Endothelial cell of umbilical vein (primary cell): Measurements from ENCODE around the gene BCL2L13. TPM values are rescaled to one million over a fixed set of nuclear protein-coding genes. Genes with fewer than 3 reads are reported as not detected.

Experiments used
- BruUV-seq: library from RNA; stranded (reverse); fragments of 400-500 nt; replicated peaks from 2 replicates; lab custom pipeline; 2021; lab: Mats Ljungman, UMichigan
- CTCF ChIA-PET: fragments of 300-600, 350-600 bp; sonication (Branson Sonifier 250); formaldehyde crosslinking; loops from one replicate; lab custom pipeline; 2021; ENCODE audit warnings: antibody characterized with exemption, inconsistent platforms; lab: Charles Lee
- POLR2A ChIA-PET: fragments of 300-600, 350-600 bp; sonication (Branson Sonifier 250); formaldehyde crosslinking; loops from one replicate; lab custom pipeline; 2021; ENCODE audit warnings: antibody characterized with exemption, inconsistent platforms; lab: Charles Lee
- DNase-seq: peaks from one replicate; pipeline ENCODE4 v3.0.0-alpha.2; 2011; ENCODE audit warnings: low read depth, low spot score
- FAIRE-seq: peaks from 2 replicates; lab custom pipeline; 2011; peaks lifted over from hg19 to GRCh38; lab: Jason Lieb, UNC
- H2AFZ ChIP-seq: 2 replicates; pipeline ENCODE4 v1.6.0; 2012; ENCODE audit warnings: low read depth, low read length, control low read depth, inconsistent platforms
- H3K27ac ChIP-seq: 2 replicates; pipeline ENCODE4 v1.5.1; 2011; ENCODE audit warnings: low read depth, mild to moderate bottlenecking, control low read depth, low read length, moderate library complexity; ENCODE audit not compliant: insufficient read depth
- H3K27me3 ChIP-seq, 2 experiments: 2 replicates each; pipeline versions ENCODE4 v1.6.0 to v1.6.1; 2011; ENCODE audit warnings: low read length in 2 of 2, mixed read lengths in 1 of 2; ENCODE audit not compliant: control insufficient read depth in 2 of 2, insufficient read depth in 2 of 2
- H3K36me3 ChIP-seq, 2 experiments: 2 replicates in 1 of 2; 3 replicates in 1 of 2; pipeline ENCODE4 v1.5.1; 2011; ENCODE audit warnings: low read length in 2 of 2, mild to moderate bottlenecking in 1 of 2, moderate library complexity in 1 of 2; ENCODE audit not compliant: control insufficient read depth in 2 of 2, insufficient read depth in 2 of 2; ENCODE audit errors: extremely low read depth in 1 of 2
- H3K4me1 ChIP-seq: 3 replicates; pipeline ENCODE4 v1.5.1; 2011; ENCODE audit warnings: mild to moderate bottlenecking, low read length; ENCODE audit not compliant: control insufficient read depth, insufficient read depth; ENCODE audit errors: extremely low read depth
- H3K4me2 ChIP-seq: 2 replicates; pipeline ENCODE4 v1.6.1; 2011; ENCODE audit warnings: low read length, control low read depth, mixed read lengths; ENCODE audit not compliant: insufficient read depth
- H3K4me3 ChIP-seq, 3 experiments: fragments of 200-600 bp in 1 of 3; sonication (generic), shearing (Covaris generic) in 1 of 3; replicated peaks in 1 of 3; 2 replicates each; pipeline ENCODE4 v1.5.1; 2011 to 2016; ENCODE audit warnings: control low read depth in 3 of 3, low read length in 3 of 3, mild to moderate bottlenecking in 2 of 3, inconsistent platforms in 1 of 3, low read depth in 1 of 3, moderate library complexity in 1 of 3; ENCODE audit not compliant: insufficient read depth in 1 of 3
- H3K79me2 ChIP-seq: 2 replicates; pipeline ENCODE4 v1.6.0; 2012; ENCODE audit warnings: low read length, inconsistent platforms; ENCODE audit not compliant: control insufficient read depth, insufficient read depth
- H3K9ac ChIP-seq: replicated peaks from 2 replicates; pipeline ENCODE3; 2011; ENCODE audit warnings: low read length, control low read depth; ENCODE audit not compliant: insufficient read depth; ENCODE audit errors: extremely low read depth
- H3K9me1 ChIP-seq: replicated peaks from 3 replicates; pipeline ENCODE4 v1.6.0; 2011; ENCODE audit warnings: mild to moderate bottlenecking, low read length; ENCODE audit not compliant: control insufficient read depth, insufficient read depth; ENCODE audit errors: extremely low read depth
- H3K9me3 ChIP-seq: replicated peaks from 2 replicates; pipeline ENCODE4 v1.5.1; 2012; ENCODE audit warnings: low read length, inconsistent platforms; ENCODE audit not compliant: control insufficient read depth, insufficient read depth
- H4K20me1 ChIP-seq: replicated peaks from 2 replicates; pipeline ENCODE3; 2011; ENCODE audit warnings: mild to moderate bottlenecking, low read length; ENCODE audit not compliant: control insufficient read depth, insufficient read depth; ENCODE audit errors: extremely low read depth
- EZH2 ChIP-seq: IDR thresholded peaks from 2 replicates; pipeline ENCODE4 v1.6.1; 2012; ENCODE audit warnings: borderline replicate concordance, low read depth, mild to moderate bottlenecking, moderate library complexity, low read length, inconsistent platforms; ENCODE audit not compliant: severe bottlenecking
- FOS ChIP-seq: IDR thresholded peaks from 2 replicates; pipeline ENCODE4 v1.6.1; 2011; ENCODE audit warnings: mild to moderate bottlenecking, low read length, moderate library complexity, borderline replicate concordance; ENCODE audit not compliant: insufficient read depth
- GATA2 ChIP-seq: IDR thresholded peaks from 2 replicates; pipeline ENCODE4 v1.7.0; 2011; ENCODE audit warnings: low read depth, mild to moderate bottlenecking, moderate library complexity, mixed read lengths, low read length; ENCODE audit not compliant: insufficient read length, insufficient read depth
- JUN ChIP-seq: IDR thresholded peaks from 2 replicates; pipeline ENCODE4 v1.6.1; 2011; ENCODE audit warnings: borderline replicate concordance, low read depth; ENCODE audit not compliant: insufficient read length, insufficient read depth
- MYC ChIP-seq: IDR thresholded peaks from one replicate; pipeline ENCODE4 v1.6.1; 2011; ENCODE audit warnings: mild to moderate bottlenecking, low read depth, low read length
- POLR2A ChIP-seq: IDR thresholded peaks from 2 replicates; pipeline ENCODE4 v1.6.1; 2012; ENCODE audit warnings: low read depth, mild to moderate bottlenecking, control low read depth, low read length
- POLR2AphosphoS5 ChIP-seq: IDR thresholded peaks from 2 replicates; pipeline ENCODE4 v1.6.1; 2012; ENCODE audit warnings: low read depth, mild to moderate bottlenecking, control low read depth, low read length, moderate library complexity; ENCODE audit not compliant: insufficient read depth
- dilution Hi-C: fragments of 300-500 bp; cut with MboI; formaldehyde crosslinking; loops from one replicate; pipeline ENCODE4 v1.15.0; 2019; ENCODE audit warnings: low sequenced_read_pairs; ENCODE audit not compliant: extremely low pct_ligation_motif_present
- intact Hi-C: fragments of 100-400 bp; cut with micrococcal nuclease; formaldehyde crosslinking; loops from one replicate; pipeline ENCODE4 v1.10.0; 2022
- microRNA-seq: library from miRNA; unstranded; fragments of <30 nt; microRNA quantifications from one replicate; pipeline ENCODE4 v1.2.0, GENCODE V29; 2021; ENCODE audit warnings: borderline number of aligned reads, borderline replicate concordance
- polyA plus RNA-seq, 4 experiments: library from polyadenylated mRNA; depleted of rRNA in 3 of 4; stranded (reverse) in 3 of 4; unstranded in 1 of 4; fragments of >200 nt; gene quantifications; 2 replicates each; pipeline versions ENCODE4 v1.2.1 to v1.2.3, GENCODE V29; 2011 to 2012; ENCODE audit warnings: missing spikeins in 1 of 4
- small RNA-seq: library from RNA; depleted of rRNA; stranded (forward); fragments of <200 nt; gene quantifications from one replicate; pipeline ENCODE3, GENCODE V24; 2012; ENCODE audit warnings: low replicate concordance, low read depth; ENCODE audit not compliant: insufficient read depth, insufficient read length
- total RNA-seq: library from RNA; stranded (reverse); gene quantifications from 2 replicates; pipeline ENCODE4 v1.2.3, GENCODE V29; 2021
- TF ChIP-seq, protein P1 (sequence below): IDR thresholded peaks from 2 replicates; pipeline ENCODE4 v1.6.1; 2011; ENCODE audit not compliant: insufficient read depth, insufficient read length
- TF ChIP-seq, protein P2 (sequence below), 2 donors: IDR thresholded peaks; 1 replicate in 1 of 2; 2 replicates in 1 of 2; pipeline ENCODE4 v1.5.1; 2011; ENCODE audit warnings: low read length in 2 of 2, mild to moderate bottlenecking in 2 of 2, moderate library complexity in 2 of 2, control low read depth in 1 of 2, inconsistent platforms in 1 of 2, low read depth in 1 of 2; ENCODE audit not compliant: insufficient read depth in 1 of 2; ENCODE audit errors: extremely low read depth in 1 of 2

Gene BCL2L13
- total and polyA plus RNA-seq, 2 donors (not counting 3 experiments of a cell fraction or from before 2014, with no cell fraction given) = 28.1 to 36.2 TPM

DNA sequence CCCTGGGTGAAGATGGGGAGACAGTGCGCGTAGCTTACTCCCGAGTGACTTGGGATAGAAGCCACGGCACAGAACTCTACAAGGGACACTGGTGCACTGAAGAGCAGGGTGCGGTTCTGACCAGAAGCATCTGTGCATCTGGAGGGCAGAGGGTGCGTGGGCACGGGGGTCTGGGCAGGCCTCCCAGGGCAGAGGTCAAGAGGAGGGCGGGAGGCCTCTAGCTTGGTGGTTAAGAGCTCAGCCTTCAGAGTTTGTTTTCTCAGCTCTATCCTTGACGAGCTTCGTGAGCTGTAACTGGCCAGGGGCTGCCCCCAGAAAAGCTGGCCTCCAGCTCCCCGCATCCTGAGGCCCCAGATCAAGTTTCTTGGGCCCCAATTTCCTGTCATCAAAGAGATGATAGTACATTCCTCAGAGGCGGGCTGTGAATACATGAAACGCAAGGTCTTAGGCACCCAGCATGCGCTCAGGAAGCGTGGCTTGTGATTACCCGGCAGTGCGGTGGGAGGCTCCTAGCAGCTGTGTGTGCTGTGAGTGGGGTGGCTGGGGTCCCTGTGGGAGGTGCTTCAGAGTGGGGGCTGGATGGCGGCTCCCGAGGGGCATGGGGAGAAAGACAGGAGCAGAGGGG lies 141.7 kb downstream of the BCL2L13 start:
- Histone ChIP-seq H4K20me1 (no peaks in the 10 kb centered on the region), H3K9ac (no peak overlapping the region), H3K9me3 (no peaks in the 10 kb centered on the region), H3K4me1 (peaks cover 5% of the 10 kb centered on the region), H2AFZ (no peak overlapping the region), H3K27me3 (no peaks in the 10 kb centered on the region), H3K4me3 (no peak overlapping the region), H3K27ac (no peak overlapping the region), H3K36me3 (no peaks in the 10 kb centered on the region), H3K9me1 (no peaks in the 10 kb centered on the region), H3K4me2 (no peak overlapping the region), H3K79me2 (no peaks in the 10 kb centered on the region)
- no TSS peak for BruUV-seq
- dilution Hi-C loops (no loop called here), intact Hi-C loops (no loop called here)
- FAIRE-seq (no peak), DNase-seq (no peak)
- ChIA-PET CTCF (interaction anchor here (1.5 to 2.1 kb wide), 2 partner anchors 38 to 296 kb away, joined by 5 to 10 read pairs; no protein-coding TSS in a partner anchor), POLR2A (no interaction called here)
- no peak for TF ChIP-seq FOS
- TF ChIP-seq POLR2A = no peak
- TF ChIP-seq MYC = no peak
- TF ChIP-seq EZH2 = no peak
- TF ChIP-seq, protein P1, sequence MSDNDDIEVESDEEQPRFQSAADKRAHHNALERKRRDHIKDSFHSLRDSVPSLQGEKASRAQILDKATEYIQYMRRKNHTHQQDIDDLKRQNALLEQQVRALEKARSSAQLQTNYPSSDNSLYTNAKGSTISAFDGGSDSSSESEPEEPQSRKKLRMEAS = no peak
- no peak for TF ChIP-seq GATA2
- TF ChIP-seq, protein P2, sequence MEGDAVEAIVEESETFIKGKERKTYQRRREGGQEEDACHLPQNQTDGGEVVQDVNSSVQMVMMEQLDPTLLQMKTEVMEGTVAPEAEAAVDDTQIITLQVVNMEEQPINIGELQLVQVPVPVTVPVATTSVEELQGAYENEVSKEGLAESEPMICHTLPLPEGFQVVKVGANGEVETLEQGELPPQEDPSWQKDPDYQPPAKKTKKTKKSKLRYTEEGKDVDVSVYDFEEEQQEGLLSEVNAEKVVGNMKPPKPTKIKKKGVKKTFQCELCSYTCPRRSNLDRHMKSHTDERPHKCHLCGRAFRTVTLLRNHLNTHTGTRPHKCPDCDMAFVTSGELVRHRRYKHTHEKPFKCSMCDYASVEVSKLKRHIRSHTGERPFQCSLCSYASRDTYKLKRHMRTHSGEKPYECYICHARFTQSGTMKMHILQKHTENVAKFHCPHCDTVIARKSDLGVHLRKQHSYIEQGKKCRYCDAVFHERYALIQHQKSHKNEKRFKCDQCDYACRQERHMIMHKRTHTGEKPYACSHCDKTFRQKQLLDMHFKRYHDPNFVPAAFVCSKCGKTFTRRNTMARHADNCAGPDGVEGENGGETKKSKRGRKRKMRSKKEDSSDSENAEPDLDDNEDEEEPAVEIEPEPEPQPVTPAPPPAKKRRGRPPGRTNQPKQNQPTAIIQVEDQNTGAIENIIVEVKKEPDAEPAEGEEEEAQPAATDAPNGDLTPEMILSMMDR (IDR thresholded peaks at IDR 0.05; ENCODE audit: extremely low read depth in 1 of 2, insufficient read depth in 1 of 2, low read depth in 1 of 2, low read length in 2 of 2) = no peak
- no peak for TF ChIP-seq POLR2AphosphoS5
- no peak for TF ChIP-seq JUN

Small RNA genes lying within 50 kb of the gene (microRNA-seq; reads per million reads assigned to microRNA genes)
- gene MIR3198-1 = not detected

Small RNA genes lying within 50 kb of the gene (small RNA-seq; reads per million reads assigned to genes)
- not detected for gene MIR3198-1

Other genes starting within 250 kb of the BCL2L13 start
- gene SLC25A18, start 75.3 kb upstream of the BCL2L13 start, total RNA-seq = not detected in 2 replicates
- gene SLC25A18, start 75.3 kb upstream of the BCL2L13 start, polyA plus RNA-seq = not detected in 2 replicates
- gene ATP6V1E1, start 10.0 kb upstream of the BCL2L13 start, total RNA-seq = 113 and 118 TPM in 2 replicates
- 95.2 and 95.9 TPM in 2 replicates for gene ATP6V1E1, start 10.0 kb upstream of the BCL2L13 start, polyA plus RNA-seq
- gene BID, start 135.7 kb downstream of the BCL2L13 start, total RNA-seq = 39.0 and 48.2 TPM in 2 replicates
- 119 and 183 TPM in 2 replicates for gene BID, start 135.7 kb downstream of the BCL2L13 start, polyA plus RNA-seq